HepG2 (cell line): Measurements from ENCODE around the gene VEGFA. TPM values are rescaled to one million over a fixed set of nuclear protein-coding genes. Genes with fewer than 3 reads are reported as not detected.

Experiments
- ATRX ChIP-seq: sonication (generic); formaldehyde crosslinking; IDR thresholded peaks from 2 replicates; pipeline ENCODE4 v1.4.0; 2020; ENCODE audit warnings: missing genetic modification reagents, borderline replicate concordance
- GFI1 ChIP-seq: sonication (generic); formaldehyde crosslinking; IDR thresholded peaks from 2 replicates; pipeline ENCODE4 v1.5.0; 2020; ENCODE audit warnings: missing genetic modification reagents, mild to moderate bottlenecking, borderline replicate concordance
- HNRNPLL ChIP-seq: fragments of 200-400 bp; formaldehyde crosslinking; IDR thresholded peaks from 2 replicates; pipeline ENCODE4 v1.6.1; 2017; ENCODE audit warnings: mild to moderate bottlenecking, low read depth, low read length; ENCODE audit not compliant: poor library complexity, severe bottlenecking
- SETDB1 ChIP-seq: sonication (generic); formaldehyde crosslinking; IDR thresholded peaks from 2 replicates; pipeline ENCODE4 v1.5.1; 2020; ENCODE audit warnings: missing genetic modification reagents, mild to moderate bottlenecking, borderline replicate concordance
- THAP9 ChIP-seq: sonication (generic); formaldehyde crosslinking; IDR thresholded peaks from 2 replicates; pipeline ENCODE4; 2020; ENCODE audit warnings: missing genetic modification reagents, mild to moderate bottlenecking, borderline replicate concordance
- ZFP91 ChIP-seq: sonication (generic); formaldehyde crosslinking; IDR thresholded peaks from 2 replicates; pipeline ENCODE4 v1.9.0; 2022; ENCODE audit warnings: missing genetic modification reagents, mild to moderate bottlenecking, borderline replicate concordance
- ZNF343 ChIP-seq: sonication (generic); formaldehyde crosslinking; IDR thresholded peaks from 2 replicates; pipeline ENCODE4 v1.4.0; 2020; ENCODE audit warnings: mild to moderate bottlenecking, missing genetic modification reagents
- ZNF513 ChIP-seq: sonication (generic); formaldehyde crosslinking; conservative IDR thresholded peaks from 2 replicates; pipeline ENCODE4 v1.5.0; 2020; ENCODE audit warnings: missing genetic modification reagents
- ZSCAN20 ChIP-seq: sonication (generic); formaldehyde crosslinking; IDR thresholded peaks from 2 replicates; pipeline ENCODE4 v1.4.0; 2020; ENCODE audit warnings: missing genetic modification reagents, mild to moderate bottlenecking, borderline replicate concordance
- ZSCAN25 ChIP-seq: sonication (generic); formaldehyde crosslinking; IDR thresholded peaks from 2 replicates; pipeline ENCODE4 v1.8.0; 2022; ENCODE audit warnings: mild to moderate bottlenecking, missing genetic modification reagents
- polyA plus RNA-seq, 8 experiments: library from polyadenylated mRNA; depleted of rRNA in 3 of 8; stranded (reverse) in 7 of 8; unstranded in 1 of 8; fragments of >200 nt; fragmentation: Illumina TruSeq in 4 of 8; extraction: Trizol in 4 of 8; gene quantifications; 2 replicates each; pipeline versions ENCODE4 v1.2.1 to v1.2.3, GENCODE V29; 2011 to 2016; ENCODE audit warnings: low read depth in 4 of 8, missing spikeins in 1 of 8, mixed read lengths in 1 of 8; ENCODE audit not compliant: insufficient read depth in 1 of 8
- total RNA-seq, 5 experiments: library from RNA; depleted of rRNA; stranded (reverse); fragments of >200 nt; fragmentation: Illumina TruSeq; extraction: Trizol; gene quantifications; 2 replicates each; pipeline ENCODE4 v1.2.3, GENCODE V29; 2016; ENCODE audit warnings: low read depth in 1 of 5
- TF ChIP-seq, protein P1 (sequence below): sonication (generic); formaldehyde crosslinking; IDR thresholded peaks from 2 replicates; pipeline ENCODE4 v1.5.0; 2020; ENCODE audit warnings: missing genetic modification reagents
- TF ChIP-seq, protein P2 (sequence below): sonication (generic); formaldehyde crosslinking; IDR thresholded peaks from 2 replicates; pipeline ENCODE4 v1.8.0; 2022; ENCODE audit warnings: low read depth, missing genetic modification reagents

Gene VEGFA
- total and polyA plus RNA-seq, 2 of the 13 experiments (the other 11 are each of a cell fraction or from before 2014, with no cell fraction given): 68.1 to 629 TPM

GRCh38 chr6:43804550-43805223 lies 34.7 kb downstream of the VEGFA start (continued):
- TF ChIP-seq, protein P1, sequence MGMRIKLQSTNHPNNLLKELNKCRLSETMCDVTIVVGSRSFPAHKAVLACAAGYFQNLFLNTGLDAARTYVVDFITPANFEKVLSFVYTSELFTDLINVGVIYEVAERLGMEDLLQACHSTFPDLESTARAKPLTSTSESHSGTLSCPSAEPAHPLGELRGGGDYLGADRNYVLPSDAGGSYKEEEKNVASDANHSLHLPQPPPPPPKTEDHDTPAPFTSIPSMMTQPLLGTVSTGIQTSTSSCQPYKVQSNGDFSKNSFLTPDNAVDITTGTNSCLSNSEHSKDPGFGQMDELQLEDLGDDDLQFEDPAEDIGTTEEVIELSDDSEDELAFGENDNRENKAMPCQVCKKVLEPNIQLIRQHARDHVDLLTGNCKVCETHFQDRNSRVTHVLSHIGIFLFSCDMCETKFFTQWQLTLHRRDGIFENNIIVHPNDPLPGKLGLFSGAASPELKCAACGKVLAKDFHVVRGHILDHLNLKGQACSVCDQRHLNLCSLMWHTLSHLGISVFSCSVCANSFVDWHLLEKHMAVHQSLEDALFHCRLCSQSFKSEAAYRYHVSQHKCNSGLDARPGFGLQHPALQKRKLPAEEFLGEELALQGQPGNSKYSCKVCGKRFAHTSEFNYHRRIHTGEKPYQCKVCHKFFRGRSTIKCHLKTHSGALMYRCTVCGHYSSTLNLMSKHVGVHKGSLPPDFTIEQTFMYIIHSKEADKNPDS (CRISPR knock-in tag): no peak
- TF ChIP-seq ZSCAN20 (CRISPR knock-in tag) (no peak), HNRNPLL (no peak), THAP9 (CRISPR knock-in tag) (0 out of 2 replicates have a peak, but pooled peaks have one; percentile 16), ZFP91 (CRISPR knock-in tag) (peak; percentile 90), SETDB1 (no peak), ZNF513 (CRISPR knock-in tag) (no peak), ZNF343 (CRISPR knock-in tag) (0 out of 2 replicates have a peak, but pooled peaks have one; percentile 16), GFI1 (CRISPR knock-in tag) (peak; percentile 90), ZSCAN25 (no peak), ATRX (CRISPR knock-in tag) (no peak)
- TF ChIP-seq, protein P2, sequence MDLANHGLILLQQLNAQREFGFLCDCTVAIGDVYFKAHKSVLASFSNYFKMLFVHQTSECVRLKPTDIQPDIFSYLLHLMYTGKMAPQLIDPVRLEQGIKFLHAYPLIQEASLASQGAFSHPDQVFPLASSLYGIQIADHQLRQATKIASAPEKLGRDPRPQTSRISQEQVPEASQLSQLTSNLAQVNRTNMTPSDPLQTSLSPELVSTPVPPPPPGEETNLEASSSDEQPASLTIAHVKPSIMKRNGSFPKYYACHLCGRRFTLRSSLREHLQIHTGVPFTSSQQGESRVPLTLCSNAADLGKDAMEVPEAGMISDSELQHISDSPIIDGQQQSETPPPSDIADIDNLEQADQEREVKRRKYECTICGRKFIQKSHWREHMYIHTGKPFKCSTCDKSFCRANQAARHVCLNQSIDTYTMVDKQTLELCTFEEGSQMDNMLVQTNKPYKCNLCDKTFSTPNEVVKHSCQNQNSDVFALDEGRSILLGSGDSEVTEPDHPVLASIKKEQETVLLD (CRISPR knock-in tag): no peak
